GM19238 (cell line): ENCODE data around the gene KIRREL3.
A peak's percentile ranks its signal among the peaks of the same experiment; 100 is the strongest.

Experiments used
- DNase-seq: peaks from one replicate; pipeline ENCODE4 v3.0.0; 2011; ENCODE audit warnings: low spot score; ENCODE audit not compliant: insufficient read length

Gene KIRREL3

DNA sequence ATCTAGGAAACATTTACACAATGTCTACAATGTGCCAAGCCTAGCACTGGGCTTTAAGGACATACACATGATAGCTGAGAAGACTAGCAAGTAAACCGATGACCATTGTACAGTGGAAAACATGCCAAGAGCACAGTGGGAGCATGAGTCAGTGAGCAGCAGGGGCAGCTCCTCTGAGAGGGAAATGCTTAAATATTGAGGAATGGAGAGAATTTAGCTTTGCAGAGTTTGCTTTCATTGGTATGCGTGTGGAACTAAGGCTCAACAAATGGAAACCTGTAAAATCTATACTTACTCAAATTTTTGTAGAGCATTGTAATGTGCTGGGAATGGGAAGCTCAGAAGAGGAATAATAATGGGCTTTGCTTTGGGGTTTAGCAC lies 362.8 kb downstream of the KIRREL3 start:
- no peak for DNase-seq

DNA sequence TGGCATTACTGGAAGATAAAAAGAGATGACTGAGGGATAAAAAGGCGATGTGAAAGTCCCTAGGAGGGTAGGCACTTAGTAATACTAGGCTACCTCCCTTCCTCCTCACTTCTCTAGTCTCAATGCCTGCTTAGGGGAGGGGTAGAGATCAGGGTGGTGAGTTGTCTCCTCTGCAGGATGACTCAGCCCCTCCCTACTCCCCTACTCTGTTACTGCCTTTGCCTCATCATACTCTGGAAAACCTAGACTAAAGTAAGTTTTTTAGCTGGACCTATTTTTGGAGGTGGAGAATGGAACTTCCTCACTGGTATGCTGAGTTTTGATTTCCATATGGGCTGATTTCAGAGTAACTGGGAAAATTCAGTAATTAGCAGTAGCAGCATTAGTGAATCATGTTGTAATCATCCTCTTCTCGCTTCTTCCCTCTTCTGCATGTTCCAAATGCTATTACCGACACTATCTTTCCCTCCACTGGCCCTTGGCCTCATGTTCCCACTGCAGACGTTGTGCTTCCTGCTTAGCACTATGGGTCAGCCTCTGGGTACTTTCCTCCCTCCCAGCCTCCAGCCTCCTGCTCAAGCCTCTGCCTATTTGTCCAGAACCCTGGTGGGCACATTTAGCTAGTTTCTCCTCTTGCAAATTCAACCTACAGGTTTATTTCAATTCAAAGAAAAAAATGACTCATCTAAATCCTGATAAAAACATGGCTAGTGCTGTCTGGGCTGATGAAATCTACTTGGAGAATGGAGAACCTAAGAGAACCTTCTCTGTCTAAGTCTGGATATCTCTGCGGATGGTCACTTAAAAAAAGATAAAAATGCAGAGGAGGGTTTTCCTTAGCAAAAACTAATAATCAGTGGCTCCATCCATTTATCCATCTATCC lies 363.4 kb downstream of the KIRREL3 start:
- no peak for DNase-seq

DNA sequence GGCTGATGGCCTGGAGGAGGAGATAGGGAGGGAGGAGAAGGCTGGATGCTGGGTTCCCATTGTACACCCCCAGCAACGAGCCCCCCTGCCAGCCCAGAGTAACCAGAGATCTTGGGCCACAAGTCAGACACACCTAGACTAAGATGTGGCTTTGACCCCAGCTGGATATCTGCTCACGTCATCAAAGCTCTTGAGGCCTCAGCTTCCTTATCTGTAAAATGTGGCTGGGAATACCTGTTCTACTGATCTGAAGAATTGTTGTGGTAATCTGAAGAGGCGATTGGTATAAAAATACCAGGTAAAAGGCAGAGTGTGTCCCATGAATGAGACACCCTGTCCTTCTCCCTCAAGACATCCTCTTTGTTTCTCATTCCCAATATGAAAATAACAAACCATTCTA lies 365.1 kb downstream of the KIRREL3 start:
- no peak for DNase-seq

DNA sequence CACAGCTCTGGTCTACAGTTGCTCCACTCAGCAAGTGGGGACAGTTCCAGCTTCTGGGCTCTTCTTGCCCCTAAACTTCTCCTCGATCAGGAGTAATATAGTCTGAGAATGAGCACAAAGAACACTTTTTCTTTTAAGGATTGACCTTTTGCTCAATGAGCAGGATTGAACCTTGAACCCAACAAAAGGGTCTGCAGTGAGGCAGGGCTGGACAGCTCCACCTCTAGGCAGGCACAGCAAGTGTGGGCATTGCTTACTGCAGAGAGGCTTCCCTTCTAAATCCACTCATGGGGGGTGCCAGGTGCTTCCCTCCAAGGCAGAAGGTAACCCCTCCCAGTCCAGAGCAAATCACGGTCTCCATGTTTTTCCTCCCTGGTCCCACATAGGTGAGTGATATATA lies 365.6 kb downstream of the KIRREL3 start:
- DNase-seq, result no peak

DNA sequence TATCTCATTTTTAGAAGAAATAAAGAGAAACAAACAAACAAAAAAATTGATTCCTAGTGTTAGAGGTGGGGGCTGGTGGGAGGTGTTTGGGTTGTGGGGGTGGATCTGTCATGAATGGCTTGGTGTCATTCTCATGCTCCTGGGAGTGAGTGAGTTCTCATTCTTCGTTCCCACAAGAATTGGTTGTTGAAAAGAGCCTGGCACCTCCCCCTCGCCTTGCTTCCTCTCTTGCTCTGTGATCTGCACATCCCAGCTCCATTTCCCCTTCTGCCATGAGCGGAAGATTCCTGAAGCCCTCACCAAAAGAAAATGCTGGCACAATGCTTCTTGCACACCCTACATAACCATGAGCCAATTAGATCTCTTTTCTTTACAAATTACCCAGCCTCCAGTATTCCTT lies 367.2 kb downstream of the KIRREL3 start:
- DNase-seq, result no peak

DNA sequence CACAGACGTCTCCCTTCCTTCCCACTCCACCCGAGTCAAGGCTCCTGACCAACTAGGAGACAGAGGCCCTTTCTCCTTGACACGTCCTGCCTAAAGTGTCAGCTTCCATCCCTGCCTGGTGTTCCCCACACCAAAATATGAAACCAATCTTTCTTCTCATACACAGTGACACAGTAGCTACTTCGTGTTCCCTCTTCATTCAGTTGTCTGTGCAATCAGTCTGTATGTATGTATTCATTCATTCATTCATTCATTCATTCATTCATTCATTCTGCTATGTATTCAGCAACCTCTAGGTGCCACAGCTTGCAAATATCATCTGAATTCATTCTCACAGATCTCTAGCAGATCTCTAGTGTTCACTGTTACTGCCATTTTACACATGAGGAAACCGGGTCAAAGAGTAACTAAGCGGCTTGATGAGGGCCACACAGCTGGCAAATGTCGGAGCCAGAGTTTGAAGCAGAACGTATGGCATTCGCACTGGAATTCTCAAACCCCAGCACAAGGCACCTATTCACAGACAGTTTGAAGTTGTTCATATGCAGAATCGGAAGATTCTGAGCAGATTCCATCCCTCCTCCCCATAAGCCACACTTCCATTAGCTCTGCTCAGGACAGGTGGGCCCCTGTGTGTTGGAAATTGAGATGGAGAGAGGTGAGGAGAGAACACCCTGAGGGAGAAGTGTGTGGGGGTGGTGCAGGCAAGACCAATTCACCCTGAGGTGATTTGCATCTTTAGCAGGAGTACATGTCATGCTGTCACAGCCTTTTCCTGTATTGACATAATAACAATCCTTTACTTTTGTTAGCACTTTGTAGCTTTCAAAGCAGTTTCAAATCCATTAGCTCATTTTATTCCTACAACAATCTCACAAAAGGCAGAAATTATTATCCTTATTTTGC lies 369.4 kb downstream of the KIRREL3 start:
- no peak for DNase-seq

DNA sequence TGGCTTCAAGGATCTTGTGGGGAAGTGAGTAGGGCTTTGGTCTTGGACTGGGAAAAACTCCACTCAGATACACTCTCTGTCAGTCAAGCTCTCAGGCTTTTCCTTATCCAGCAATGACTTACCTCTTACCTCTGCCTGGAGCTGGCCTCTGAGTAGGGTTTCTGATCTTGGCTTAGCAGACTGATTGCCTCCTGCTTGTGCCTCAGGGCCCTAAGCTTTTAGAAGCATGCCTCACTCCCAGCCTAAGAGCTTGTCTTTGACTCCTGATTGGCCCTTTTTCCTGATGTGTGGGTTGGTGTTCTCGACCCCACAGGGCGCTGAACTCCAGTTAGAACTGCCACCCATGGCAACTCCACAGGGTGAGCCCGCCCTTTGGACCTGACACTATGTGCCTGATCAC lies 370.1 kb downstream of the KIRREL3 start:
- DNase-seq, result no peak

DNA sequence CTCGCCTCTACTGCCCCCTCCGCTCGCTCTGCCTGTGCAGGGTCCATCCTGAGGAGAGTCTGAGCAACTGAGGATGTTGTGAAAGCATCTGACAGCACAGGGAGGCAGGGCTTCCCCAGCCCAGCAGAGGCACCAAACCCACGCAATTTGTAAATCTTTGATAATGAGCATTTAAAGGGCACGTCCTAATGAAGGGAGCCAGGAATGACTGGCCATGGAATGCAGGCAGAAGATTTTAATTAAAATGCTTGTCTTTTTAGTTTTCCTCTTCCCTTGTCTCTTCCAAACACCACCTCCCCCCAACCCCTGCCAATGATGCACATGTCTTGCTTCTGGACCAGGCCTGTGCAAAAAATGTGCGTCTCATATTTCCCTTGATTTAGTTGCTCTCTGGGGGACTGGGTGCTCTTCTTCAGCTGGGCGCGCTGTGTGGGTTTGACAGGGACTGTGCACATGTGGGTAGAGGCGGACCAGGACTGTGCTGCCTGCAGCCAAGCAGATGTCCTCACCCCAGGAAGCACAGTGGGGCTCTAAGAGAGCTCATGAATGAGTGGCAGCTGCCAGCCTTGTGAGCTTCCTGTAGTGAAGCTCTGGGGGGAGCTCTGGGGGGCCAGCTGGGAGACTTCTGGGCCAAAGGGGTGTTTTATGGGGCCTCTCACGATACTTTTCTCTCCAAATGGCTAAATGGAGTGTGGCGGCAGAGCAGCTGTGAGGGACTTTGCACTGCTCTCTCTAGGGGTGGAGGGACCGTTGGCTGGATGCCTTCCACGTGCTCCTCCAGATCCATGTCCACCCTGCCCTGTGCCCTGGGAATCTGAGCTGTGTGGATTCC lies 371.6 kb downstream of the KIRREL3 start:
- no peak for DNase-seq

DNA sequence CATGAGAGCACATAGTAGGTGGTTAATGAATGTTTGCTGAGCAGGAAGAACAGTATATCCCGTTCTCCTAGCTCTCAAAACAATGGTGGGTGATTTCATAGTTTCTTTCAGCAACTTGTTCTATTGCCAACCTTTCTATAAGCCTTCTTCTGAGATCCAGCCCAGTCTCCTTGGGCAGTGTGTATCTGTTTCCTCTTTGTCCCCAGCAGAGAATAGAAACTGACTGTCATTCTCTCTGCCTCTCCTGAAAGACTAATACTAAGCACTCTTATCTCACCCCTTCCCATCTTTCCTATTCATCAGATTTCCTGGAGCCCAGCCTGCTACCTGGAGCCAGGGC lies 372.1 kb downstream of the KIRREL3 start:
- no peak for DNase-seq

DNA sequence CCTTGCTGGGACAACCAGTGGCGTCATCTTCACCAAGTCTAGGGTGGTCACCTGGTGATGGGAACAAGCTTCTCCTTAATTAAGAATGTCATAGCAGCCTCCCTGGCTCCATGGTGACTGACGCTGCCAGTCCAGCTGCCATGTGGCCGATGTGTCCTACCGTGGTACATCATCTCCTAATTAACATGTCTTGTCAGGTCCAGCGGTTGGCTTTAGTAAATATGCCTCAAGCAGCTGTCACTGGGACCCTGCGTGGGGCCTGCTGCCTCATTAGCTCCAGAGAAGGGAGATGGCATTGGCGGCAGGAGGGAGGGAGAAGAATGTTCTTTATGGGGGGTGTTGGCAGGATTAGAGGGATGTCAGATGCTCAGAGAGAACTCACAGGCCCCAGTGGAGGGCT lies 373.1 kb downstream of the KIRREL3 start:
- DNase-seq, result no peak

DNA sequence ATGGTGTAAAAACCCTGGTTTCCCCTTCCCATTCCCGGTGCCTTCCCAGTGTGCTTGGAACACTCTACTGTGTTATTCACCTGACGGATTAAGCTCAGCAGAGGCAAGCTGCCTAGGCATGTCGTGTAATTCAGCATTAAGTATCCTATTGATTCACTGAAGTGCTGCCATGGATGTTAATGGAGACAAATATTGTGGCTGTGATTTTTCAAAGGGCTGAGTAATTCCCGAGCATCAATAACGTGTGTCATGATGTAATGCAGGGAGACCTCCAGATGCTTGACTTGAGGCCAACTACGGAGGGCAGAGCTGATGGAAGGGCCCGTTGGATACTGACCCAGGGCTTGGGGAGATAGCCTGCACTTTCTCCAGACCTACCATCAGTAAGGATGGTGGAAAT lies 376.1 kb downstream of the KIRREL3 start:
- no peak for DNase-seq

DNA sequence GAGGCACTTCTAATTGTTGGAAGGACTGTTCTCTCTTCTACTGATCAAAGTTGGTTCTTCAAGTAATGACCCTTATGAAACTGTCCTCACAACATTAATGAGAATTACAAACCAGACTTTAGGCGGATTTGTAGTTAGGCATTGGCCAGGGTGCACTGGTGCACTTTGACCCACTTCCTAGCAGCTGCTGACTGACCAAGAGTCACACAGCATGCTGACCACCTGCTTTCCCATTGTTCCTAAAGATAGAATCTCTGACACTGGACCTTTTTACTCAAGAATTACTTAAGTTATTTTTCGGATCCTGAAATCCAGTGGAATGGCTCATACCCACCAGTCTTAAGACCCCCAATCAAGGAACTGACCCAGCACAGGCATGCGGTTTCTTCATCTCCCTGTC lies 381.1 kb downstream of the KIRREL3 start:
- no peak for DNase-seq

DNA sequence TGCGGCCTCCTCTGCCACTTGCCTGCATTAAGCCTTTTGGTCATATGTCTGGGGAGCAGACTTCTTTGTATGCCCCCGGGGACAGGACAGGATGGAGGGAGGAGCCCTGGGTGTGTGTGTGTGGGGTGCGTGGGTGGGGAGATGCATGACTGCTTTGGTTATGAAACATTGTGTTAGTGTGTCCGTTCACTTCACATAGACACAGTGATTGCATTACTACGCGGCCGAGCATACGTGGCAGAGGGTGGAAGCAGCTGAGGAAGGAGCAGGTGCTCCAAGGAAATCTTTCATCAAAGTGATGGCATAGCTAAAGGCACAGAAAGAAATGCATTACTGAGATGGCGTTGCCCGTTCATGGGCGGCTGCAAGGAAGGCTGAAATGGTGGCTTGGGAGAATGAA lies 384.7 kb downstream of the KIRREL3 start:
- no peak for DNase-seq

DNA sequence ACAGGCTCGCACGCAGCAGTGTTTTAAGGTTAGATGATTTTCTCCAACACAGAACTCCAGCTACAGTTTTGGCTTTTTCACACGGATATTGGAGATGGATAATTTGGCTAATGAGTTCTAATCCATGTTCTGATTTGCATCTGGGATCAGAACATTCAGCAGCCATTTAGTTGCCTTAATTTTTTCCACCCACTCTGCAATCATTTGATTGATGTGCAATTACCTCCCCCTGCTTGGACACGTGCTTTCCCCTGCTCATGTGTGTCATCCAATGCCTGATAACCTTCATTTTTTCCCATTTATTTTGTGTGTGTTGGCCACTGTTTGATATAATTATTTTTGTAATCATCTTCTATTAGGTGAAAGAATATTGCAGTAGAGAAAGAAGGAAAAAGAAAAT lies 387.3 kb downstream of the KIRREL3 start:
- DNase-seq, result no peak

DNA sequence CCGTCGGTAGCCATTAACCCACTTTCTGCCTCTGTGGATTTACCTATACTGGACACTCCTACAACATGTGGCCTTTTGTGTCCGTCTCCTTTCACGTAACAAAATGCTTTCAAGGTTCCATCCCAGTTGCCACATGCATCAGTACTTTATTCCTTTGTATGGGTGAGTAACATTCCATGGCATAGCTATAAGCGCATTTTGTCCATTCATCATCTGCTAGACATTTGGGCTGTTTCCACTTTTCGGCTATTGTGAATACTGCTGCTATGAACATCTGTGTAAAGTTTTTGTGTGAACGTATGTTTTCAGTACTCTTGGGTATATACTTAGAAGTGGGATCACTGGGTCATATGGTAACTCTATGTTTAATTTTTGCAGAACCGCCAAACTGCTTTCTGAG lies 387.9 kb downstream of the KIRREL3 start:
- no peak for DNase-seq

DNA sequence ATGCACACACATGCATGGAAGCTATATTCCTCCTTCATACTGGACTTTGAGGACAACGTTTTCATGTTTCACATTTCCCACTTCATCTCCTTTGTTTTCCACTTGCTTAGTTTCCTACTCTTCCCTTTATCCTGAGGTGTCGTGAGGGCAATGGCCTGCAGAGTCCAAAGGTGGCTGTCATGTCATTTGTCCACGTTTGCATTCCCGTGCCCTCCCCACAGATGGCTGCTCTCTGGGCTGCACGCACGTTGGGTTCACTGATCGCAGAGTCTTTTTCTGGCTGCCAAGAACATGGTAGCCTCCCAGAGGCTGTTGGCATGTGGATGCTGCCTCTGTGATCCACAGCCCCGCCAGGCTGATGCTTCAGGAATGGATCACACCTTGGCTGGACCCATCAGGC lies 389.1 kb downstream of the KIRREL3 start:
- no peak for DNase-seq

DNA sequence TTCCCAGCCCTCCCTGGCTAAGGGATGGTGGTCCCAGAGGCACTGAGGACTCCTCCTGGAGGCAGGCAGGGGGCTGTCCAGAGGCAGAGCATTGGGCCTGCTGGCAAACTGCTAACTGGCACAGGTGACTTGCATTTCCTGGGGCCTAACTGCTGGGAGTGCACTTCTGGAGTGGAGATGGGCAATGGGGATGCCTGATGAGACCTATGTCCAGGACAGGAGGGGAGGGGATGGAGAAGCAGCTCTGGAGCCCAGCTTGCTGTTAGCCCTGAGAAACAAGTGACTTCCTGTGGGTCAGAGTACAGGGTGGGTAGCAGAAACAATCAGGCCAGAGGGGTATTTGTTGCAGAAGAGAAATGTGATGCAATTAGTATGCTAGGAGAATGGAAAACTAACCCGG lies 391.9 kb downstream of the KIRREL3 start:
- DNase-seq, result no peak

DNA sequence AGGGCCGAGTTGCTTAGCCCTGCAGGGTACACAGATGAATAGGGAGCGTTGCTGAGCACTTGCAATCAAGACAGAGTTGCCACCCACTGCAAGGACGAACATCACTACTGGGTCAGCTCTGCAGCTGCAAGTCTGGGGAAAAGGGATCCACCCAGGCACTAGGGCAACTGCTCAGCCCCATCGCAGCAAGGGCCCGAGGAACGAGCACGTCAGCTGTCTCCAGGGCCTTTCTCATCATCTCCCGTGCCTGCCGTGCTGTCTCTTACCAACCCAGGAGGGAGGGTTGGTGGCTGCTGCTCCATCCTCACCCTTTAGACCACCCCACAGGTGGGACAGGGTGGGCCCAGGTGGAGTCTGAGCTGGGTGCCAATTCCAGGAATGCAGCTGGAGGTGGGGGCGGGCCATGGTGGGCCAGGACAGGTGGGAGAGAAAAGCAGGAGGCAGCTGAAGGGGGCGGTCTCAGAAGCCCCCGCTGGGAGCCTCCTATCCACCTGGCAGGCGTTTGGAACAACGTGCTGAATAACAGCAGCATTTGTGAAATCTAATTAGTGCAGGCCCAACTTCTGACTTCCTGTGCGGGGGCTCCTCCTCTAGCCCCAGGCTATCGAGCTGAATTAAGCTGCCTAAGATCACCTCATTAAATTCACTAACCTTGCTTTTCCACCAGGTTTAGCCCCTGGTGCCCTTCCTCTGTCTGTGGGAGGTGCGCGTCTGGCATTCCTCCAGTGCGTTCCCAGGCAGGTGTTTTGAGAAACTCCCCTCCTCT lies 392.6 kb downstream of the KIRREL3 start:
- DNase-seq, result no peak

DNA sequence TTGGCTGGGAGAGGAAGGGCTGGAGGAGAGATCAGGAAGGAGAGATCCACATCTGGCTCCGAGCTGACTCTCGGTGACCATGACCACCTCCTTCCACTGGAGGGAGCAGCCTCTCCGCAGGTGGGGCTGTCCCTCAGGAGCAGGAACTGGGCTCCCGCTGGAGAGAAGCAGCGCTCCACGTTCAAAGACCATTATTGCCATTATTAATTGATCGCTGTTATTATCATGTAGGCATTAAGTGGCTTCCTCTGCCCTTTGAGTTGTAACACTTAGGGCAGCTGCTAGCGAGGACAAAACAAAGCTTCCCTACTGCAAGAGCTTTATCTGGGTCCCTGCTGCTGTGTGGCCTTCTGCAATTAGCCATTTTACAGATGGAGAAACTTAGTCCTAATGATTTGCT lies 393.2 kb downstream of the KIRREL3 start:
- DNase-seq, result peak; percentile 35

DNA sequence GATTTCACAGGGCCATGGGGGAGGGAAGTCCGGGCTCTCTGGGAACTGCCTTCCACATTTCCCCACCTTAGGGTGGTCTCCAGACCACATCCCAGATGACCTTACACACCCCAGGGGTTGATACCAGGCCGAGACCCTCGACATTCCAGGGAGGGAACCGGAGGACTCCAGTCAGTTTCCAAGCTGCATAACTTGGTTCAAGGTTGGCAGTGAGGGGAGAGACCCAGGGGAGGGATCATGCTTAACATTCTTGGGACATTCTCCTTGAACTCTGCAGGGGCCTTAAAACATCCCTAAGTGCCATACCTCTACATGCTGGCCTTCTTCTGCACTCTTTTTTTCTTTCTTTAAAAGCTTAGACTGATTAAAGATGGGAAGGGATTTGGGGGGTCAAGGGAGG lies 394.1 kb downstream of the KIRREL3 start:
- DNase-seq, result no peak

DNA sequence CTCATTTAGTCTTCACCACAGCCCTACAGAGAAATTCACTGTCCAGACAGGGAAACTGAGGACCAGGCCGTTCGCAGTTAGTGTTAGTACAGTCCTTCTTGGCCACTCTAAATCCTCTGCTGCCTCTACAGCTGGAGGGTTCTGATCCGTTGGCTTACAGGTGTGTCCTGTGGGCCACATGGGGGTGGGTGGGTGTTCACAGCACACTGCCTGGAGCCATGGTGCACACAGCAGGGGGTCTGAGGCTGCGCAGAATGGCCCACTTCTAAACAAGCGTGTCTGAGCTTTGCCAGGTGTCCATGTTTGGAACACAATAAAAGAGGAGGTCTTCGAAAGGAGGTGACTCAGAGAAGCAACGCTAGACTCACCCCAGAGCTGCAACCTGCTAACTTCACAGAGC lies 396.1 kb downstream of the KIRREL3 start:
- no peak for DNase-seq
